Transverse colon (tissue), 4 donors: ENCODE measurements around the gene GPX7. TPM values are rescaled to one million over a fixed set of nuclear protein-coding genes. Genes with fewer than 3 reads are reported as not detected.
A peak's percentile ranks its signal among the peaks of the same experiment; 100 is the strongest.

Experiments used
- DNase-seq: peaks from one replicate; pipeline ENCODE4 v3.0.0-alpha.2; 2019
- H3K27ac ChIP-seq, 4 donors: fragments of 200-600 bp; sonication (generic); 2 replicates each; pipeline ENCODE4 v1.5.1; 2016 to 2018; ENCODE audit warnings: inconsistent platforms in 4 of 4
- H3K27me3 ChIP-seq: fragments of 200-600 bp; sonication (generic); 2 replicates; pipeline ENCODE4 v1.5.1; 2017; ENCODE audit warnings: inconsistent platforms
- H3K36me3 ChIP-seq, 4 donors: fragments of 200-600 bp; sonication (generic); 2 replicates each; pipeline ENCODE4 v1.5.1; 2017 to 2019; ENCODE audit warnings: inconsistent platforms in 4 of 4
- H3K4me1 ChIP-seq, 4 donors: fragments of 200-600 bp; sonication (generic); 2 replicates each; pipeline ENCODE4 v1.5.1; 2017 to 2020; ENCODE audit warnings: inconsistent platforms in 4 of 4
- H3K4me3 ChIP-seq, 4 donors: fragments of 200-600 bp; sonication (generic); 1 replicate in 1 of 4; 2 replicates in 3 of 4; pipeline versions ENCODE4 v1.5.1 to v1.6.1; 2017 to 2019; ENCODE audit warnings: inconsistent platforms in 4 of 4
- H3K9me3 ChIP-seq, 2 donors: fragments of 200-600 bp; sonication (generic); 2 replicates each; pipeline ENCODE4 v1.5.1; 2017 to 2019; ENCODE audit warnings: inconsistent platforms in 2 of 2
- EP300 ChIP-seq: sonication (generic); formaldehyde crosslinking; IDR thresholded peaks from one replicate; pipeline ENCODE4 v1.6.1; 2017; ENCODE audit warnings: antibody characterized with exemption, low read depth
- POLR2A ChIP-seq: fragments of 450-650 bp; IDR thresholded peaks from one replicate; pipeline ENCODE4 v1.6.1; 2016; ENCODE audit warnings: antibody characterized with exemption, mild to moderate bottlenecking, moderate library complexity
- POLR2AphosphoS5 ChIP-seq, 3 donors: sonication (generic); formaldehyde crosslinking; IDR thresholded peaks; one replicate each; pipeline ENCODE4 v1.6.1; 2016; ENCODE audit warnings: antibody characterized with exemption in 3 of 3
- WGBS, 2 donors: methylation state at CpG; one replicate each; pipeline ENCODE4 v1.1.5; 2018; ENCODE audit warnings: low coverage in 1 of 2; 5-methylcytosine and 5-hydroxymethylcytosine counted together
- in situ Hi-C, 4 donors: fragments of 200-750 bp; cut with MboI; loops; one replicate each; pipeline versions ENCODE4 v1.15.0 to v1.15.1; 2017; ENCODE audit warnings: low sequenced_read_pairs in 3 of 4, low pct_ligation_motif_present in 1 of 4, low pct_unique_long_range_greater_than_20kb in 1 of 4
- intact Hi-C: fragments of 100-400 bp; cut with DNase I; formaldehyde crosslinking; loops from one replicate; pipeline ENCODE4 v1.15.1; 2023; ENCODE audit warnings: low total_unique reads
- total RNA-seq, 4 donors: library from RNA; depleted of rRNA; stranded (reverse); fragments of >200 nt; gene quantifications; one replicate each; pipeline ENCODE4 v1.1.0, GENCODE V29; 2016
- TF ChIP-seq, protein P1 (sequence below), 5 experiments: fragments of 200-600 bp in 3 of 5; fragments of 450-650 bp in 2 of 5; sonication (generic) in 3 of 5; IDR thresholded peaks; 1 replicate in 2 of 5; 2 replicates in 3 of 5; pipeline ENCODE4 v1.5.1; 2016 to 2017; ENCODE audit warnings: antibody characterized with exemption in 5 of 5, inconsistent platforms in 3 of 5, mild to moderate bottlenecking in 2 of 5, moderate library complexity in 1 of 5

The GPX7 gene
- total RNA-seq = 10 to 100 TPM in 1 of 4 donors, 1 to 10 TPM in 3; 3.3 to 16.5 (median 5.6) TPM

DNA sequence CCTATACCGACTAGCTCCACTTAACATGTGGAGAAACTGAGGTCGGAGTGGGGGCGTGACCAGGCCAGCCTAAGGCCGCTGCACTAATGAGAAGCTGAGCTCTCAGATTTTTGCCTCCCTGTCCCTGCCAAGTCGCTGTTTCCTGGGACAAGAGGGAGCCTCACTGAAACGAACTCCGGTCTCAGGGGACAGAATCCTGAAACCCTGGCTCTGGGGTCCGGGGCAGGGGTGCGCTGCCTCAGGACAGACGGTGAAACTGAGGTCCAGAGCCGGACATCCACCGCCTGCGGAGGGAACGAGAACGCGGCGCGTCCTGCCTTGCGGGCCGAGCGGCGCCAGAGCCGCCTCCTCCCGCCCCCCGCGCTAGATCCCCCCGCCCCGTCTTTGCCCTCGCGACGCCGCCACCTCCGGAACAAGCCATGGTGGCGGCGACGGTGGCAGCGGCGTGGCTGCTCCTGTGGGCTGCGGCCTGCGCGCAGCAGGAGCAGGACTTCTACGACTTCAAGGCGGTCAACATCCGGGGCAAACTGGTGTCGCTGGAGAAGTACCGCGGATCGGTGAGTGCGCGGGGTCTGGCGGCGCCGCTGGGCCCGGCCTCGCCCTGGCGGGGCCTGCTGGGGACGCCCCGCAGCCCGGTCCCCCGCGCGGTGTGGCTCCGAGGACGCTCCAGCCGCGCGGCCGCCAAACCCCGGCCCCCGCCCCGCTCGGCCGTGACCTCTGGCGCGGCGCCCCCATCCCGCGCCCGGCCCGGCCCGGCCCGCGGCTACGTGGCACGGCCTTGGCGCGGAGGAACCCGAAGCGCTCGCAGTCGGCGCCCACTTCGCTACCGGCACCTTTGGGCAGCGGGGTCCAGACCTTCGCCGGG is at the start of gene GPX7:
TSS of gene GPX7 (plus strand) at position 381 of the 865 bp plus-strand sequence. CDS start at position 420, 39 bp downstream.
- intact Hi-C loops = no loop called here
- no peaks in the 10 kb centered on the region for H3K36me3 ChIP-seq
- H3K27me3 ChIP-seq = peaks cover 4% of the 10 kb centered on the region
- peak within 1 kb of the TSS; percentile 60 to 71 (median 64) for H3K27ac ChIP-seq
- peaks cover 12 to 16% (median 15%) of the 10 kb centered on the region in 4 donors for H3K4me1 ChIP-seq
- 5 to 10% methylated on average over 9 to 28 of the region's 97 CpGs for WGBS, 2 donors
- peak within 1 kb of the TSS; percentile 38 to 53 (median 46) for H3K4me3 ChIP-seq
- no peak for TF ChIP-seq POLR2A
- TF ChIP-seq, protein P1, sequence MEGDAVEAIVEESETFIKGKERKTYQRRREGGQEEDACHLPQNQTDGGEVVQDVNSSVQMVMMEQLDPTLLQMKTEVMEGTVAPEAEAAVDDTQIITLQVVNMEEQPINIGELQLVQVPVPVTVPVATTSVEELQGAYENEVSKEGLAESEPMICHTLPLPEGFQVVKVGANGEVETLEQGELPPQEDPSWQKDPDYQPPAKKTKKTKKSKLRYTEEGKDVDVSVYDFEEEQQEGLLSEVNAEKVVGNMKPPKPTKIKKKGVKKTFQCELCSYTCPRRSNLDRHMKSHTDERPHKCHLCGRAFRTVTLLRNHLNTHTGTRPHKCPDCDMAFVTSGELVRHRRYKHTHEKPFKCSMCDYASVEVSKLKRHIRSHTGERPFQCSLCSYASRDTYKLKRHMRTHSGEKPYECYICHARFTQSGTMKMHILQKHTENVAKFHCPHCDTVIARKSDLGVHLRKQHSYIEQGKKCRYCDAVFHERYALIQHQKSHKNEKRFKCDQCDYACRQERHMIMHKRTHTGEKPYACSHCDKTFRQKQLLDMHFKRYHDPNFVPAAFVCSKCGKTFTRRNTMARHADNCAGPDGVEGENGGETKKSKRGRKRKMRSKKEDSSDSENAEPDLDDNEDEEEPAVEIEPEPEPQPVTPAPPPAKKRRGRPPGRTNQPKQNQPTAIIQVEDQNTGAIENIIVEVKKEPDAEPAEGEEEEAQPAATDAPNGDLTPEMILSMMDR (IDR thresholded peaks at IDR 0.05) = no peak
- TF ChIP-seq POLR2AphosphoS5 (IDR thresholded peaks at IDR 0.05) = no peak
- no peak for TF ChIP-seq EP300
- in situ Hi-C loops = no loop called here
- peak; percentile 42 for DNase-seq
- no peaks in the 10 kb centered on the region for H3K9me3 ChIP-seq

- in situ Hi-C loops = no loop called here
- no peaks in the 10 kb centered on the region for H3K36me3 ChIP-seq
- H3K4me1 ChIP-seq = peaks cover 0 to 31% (median 17%) of the 10 kb centered on the region in 4 donors
- H3K4me3 ChIP-seq = peak within 1 kb of the TSS; percentile 77 to 95 (median 86)
- intact Hi-C loops = no loop called here
- peak; percentile 72 for DNase-seq
- 1% methylated on average over 51 of the region's 68 CpGs; no CpG with 5 or more reads in 1 of the 2 donors for WGBS, 2 donors
- H3K27ac ChIP-seq = peak within 1 kb of the TSS; percentile 88 to 95 (median 94)
- TF ChIP-seq POLR2AphosphoS5 (IDR thresholded peaks at IDR 0.05) (peak; percentile 34 to 63 (median 40)), EP300 (no peak), POLR2A (peak; percentile 54)
- TF ChIP-seq, protein P1 (IDR thresholded peaks at IDR 0.05) = peak in 1 of 5 experiments; percentile 15
- no peaks in the 10 kb centered on the region for H3K9me3 ChIP-seq
- H3K27me3 ChIP-seq = no peaks in the 10 kb centered on the region
Measured at GRCh38 chr1:52552505-52553361, 49.4 kb upstream of the GPX7 start, which contains the start of gene TUT4. TSS of gene TUT4 (minus strand) at chr1:52553092. CDS start at chr1:52526280, 26,812 bp downstream.

- Histone ChIP-seq H3K4me3 (peak overlapping the region; percentile 77 to 95 (median 86)), H3K27me3 (no peaks in the 10 kb centered on the region), H3K4me1 (peaks cover 0 to 31% (median 17%) of the 10 kb centered on the region in 4 donors), H3K9me3 (no peaks in the 10 kb centered on the region), H3K36me3 (no peaks in the 10 kb centered on the region), H3K27ac (peak overlapping the region; percentile 88 to 95 (median 94))
- TF ChIP-seq, protein P1 (IDR thresholded peaks at IDR 0.05) = no peak
- TF ChIP-seq POLR2A (peak; percentile 28), POLR2AphosphoS5 (IDR thresholded peaks at IDR 0.05) (peak in 2 of 3 donors; percentile 5 to 26)
- intact Hi-C loops (no loop called here), in situ Hi-C loops (no loop called here)
- DNase-seq = peak; percentile 86
- WGBS, 2 donors = 6 to 53% methylated on average over 5 to 66 of the region's 66 CpGs
Measured at GRCh38 chr1:52553362-52554266, 48.6 kb upstream of the GPX7 start.
